H9 (cell line): ENCODE results near the gene ABCA10. TPM values are rescaled to one million over a fixed set of nuclear protein-coding genes. Genes with fewer than 3 reads are reported as not detected.

Experiments used
- DNase-seq: peaks from one replicate; pipeline ENCODE4 v3.0.0-alpha.2; 2017
- H2AFZ ChIP-seq: one replicate; pipeline ENCODE4 v1.6.1; 2013; ENCODE audit warnings: mild to moderate bottlenecking, low read length, control low read depth, moderate library complexity
- H2AK5ac ChIP-seq: 2 replicates; pipeline ENCODE4 v1.6.1; 2013; ENCODE audit warnings: low read length, control low read depth, mixed read lengths; ENCODE audit not compliant: insufficient read length
- H2BK120ac ChIP-seq: one replicate; pipeline ENCODE4 v1.6.1; 2013; ENCODE audit warnings: low read depth, mild to moderate bottlenecking, low read length, control low read depth, inconsistent platforms; ENCODE audit not compliant: poor library complexity, severe bottlenecking
- H2BK12ac ChIP-seq: 2 replicates; pipeline ENCODE4 v1.6.1; 2013; ENCODE audit warnings: low read length, control low read depth, mixed read lengths, low read depth; ENCODE audit not compliant: insufficient read length
- H2BK15ac ChIP-seq: 2 replicates; pipeline ENCODE4 v1.6.1; 2013; ENCODE audit warnings: low read depth, low read length, control low read depth
- H2BK20ac ChIP-seq: one replicate; pipeline ENCODE4 v1.6.1; 2013; ENCODE audit warnings: low read depth, mild to moderate bottlenecking, low read length, control low read depth, inconsistent platforms; ENCODE audit not compliant: poor library complexity, severe bottlenecking
- H2BK5ac ChIP-seq: 2 replicates; pipeline ENCODE4 v1.6.1; 2013; ENCODE audit warnings: low read length, control low read depth, mixed read lengths; ENCODE audit not compliant: insufficient read length
- H3K14ac ChIP-seq: 2 replicates; pipeline ENCODE4 v1.6.1; 2013; ENCODE audit warnings: low read length, control low read depth; ENCODE audit not compliant: insufficient read depth
- H3K18ac ChIP-seq: 2 replicates; pipeline ENCODE4 v1.6.1; 2013; ENCODE audit warnings: low read depth, mild to moderate bottlenecking, mixed read lengths, low read length, control low read depth; ENCODE audit not compliant: insufficient read length
- H3K23ac ChIP-seq: 2 replicates; pipeline ENCODE4 v1.6.1; 2013; ENCODE audit warnings: low read length, control low read depth, mixed read lengths, low read depth; ENCODE audit not compliant: insufficient read length
- H3K23me2 ChIP-seq: 2 replicates; pipeline ENCODE4 v1.6.1; 2013; ENCODE audit warnings: low read depth, mild to moderate bottlenecking, mixed read lengths, low read length, control low read depth; ENCODE audit not compliant: insufficient read length, poor library complexity, severe bottlenecking
- H3K27ac ChIP-seq: 2 replicates; pipeline ENCODE4 v1.5.1; 2013; ENCODE audit warnings: low read length, control low read depth, mixed read lengths, low read depth; ENCODE audit not compliant: insufficient read length
- H3K27me3 ChIP-seq: 2 replicates; pipeline ENCODE4 v1.6.1; 2013; ENCODE audit warnings: low read length, control low read depth, inconsistent platforms; ENCODE audit not compliant: insufficient read depth
- H3K4ac ChIP-seq: 2 replicates; pipeline ENCODE4 v1.6.1; 2013; ENCODE audit warnings: low read depth, mild to moderate bottlenecking, control low read depth, inconsistent platforms, low read length, moderate library complexity
- H3K4me1 ChIP-seq: 2 replicates; pipeline ENCODE4 v1.6.1; 2013; ENCODE audit warnings: low read length, control low read depth, inconsistent platforms; ENCODE audit not compliant: insufficient read depth
- H3K4me2 ChIP-seq: 2 replicates; pipeline ENCODE4 v1.6.1; 2013; ENCODE audit warnings: low read length, control low read depth, mixed read lengths; ENCODE audit not compliant: insufficient read length, insufficient read depth
- H3K56ac ChIP-seq: 2 replicates; pipeline ENCODE4 v1.6.1; 2013; ENCODE audit warnings: low read depth, mild to moderate bottlenecking, mixed read lengths, low read length, control low read depth; ENCODE audit not compliant: insufficient read length
- H3K79me1 ChIP-seq: 2 replicates; pipeline ENCODE4 v1.6.1; 2013; ENCODE audit warnings: low read depth, mild to moderate bottlenecking, moderate library complexity, low read length, control low read depth, inconsistent platforms; ENCODE audit not compliant: insufficient read depth, poor library complexity, severe bottlenecking
- H3K79me2 ChIP-seq: 2 replicates; pipeline ENCODE4 v1.6.1; 2013; ENCODE audit warnings: low read length, control low read depth, inconsistent platforms; ENCODE audit not compliant: insufficient read depth
- H3K9ac ChIP-seq: 2 replicates; pipeline ENCODE4 v1.6.1; 2013; ENCODE audit warnings: low read length, control low read depth, mixed read lengths; ENCODE audit not compliant: insufficient read length; ENCODE audit errors: extremely low read depth
- H3K9me3 ChIP-seq: one replicate; pipeline ENCODE4 v1.6.1; 2013; ENCODE audit warnings: low read depth, low read length, inconsistent platforms; ENCODE audit not compliant: control insufficient read depth
- H3T11ph ChIP-seq: one replicate; pipeline ENCODE4 v1.6.1; 2013; ENCODE audit warnings: mild to moderate bottlenecking, low read length, control low read depth, inconsistent platforms
- H4K20me1 ChIP-seq: one replicate; pipeline ENCODE4 v1.6.1; 2013; ENCODE audit not compliant: control insufficient read depth, insufficient read length, insufficient read depth
- H4K5ac ChIP-seq: 2 replicates; pipeline ENCODE4 v1.6.1; 2013; ENCODE audit warnings: low read depth, mild to moderate bottlenecking, mixed read lengths, low read length, control low read depth; ENCODE audit not compliant: insufficient read length
- H4K8ac ChIP-seq: replicated peaks from 2 replicates; pipeline ENCODE4 v1.6.1; 2013; ENCODE audit warnings: low read length, control low read depth, mixed read lengths, low read depth; ENCODE audit not compliant: insufficient read length
- H4K91ac ChIP-seq: 2 replicates; pipeline ENCODE4 v1.6.1; 2013; ENCODE audit warnings: low read depth, mild to moderate bottlenecking, moderate library complexity, mixed read lengths, low read length, control low read depth; ENCODE audit not compliant: insufficient read length
- H3K27ac Mint-ChIP-seq, 3 experiments: 2 replicates in 2 of 3; 3 replicates in 1 of 3; pipeline ENCODE4 v1.8.0; 2020 to 2021; ENCODE audit warnings: mixed read lengths in 3 of 3, mild to moderate bottlenecking in 1 of 3, moderate library complexity in 1 of 3
- H3K27me3 Mint-ChIP-seq: 2 replicates; pipeline ENCODE4 v1.8.0; 2021; ENCODE audit warnings: low read depth, mild to moderate bottlenecking, moderate library complexity, mixed read lengths
- H3K36me3 Mint-ChIP-seq, 3 experiments: 2 replicates in 2 of 3; 3 replicates in 1 of 3; pipeline ENCODE4 v1.8.0; 2020 to 2021; ENCODE audit warnings: low read depth in 3 of 3, mixed read lengths in 3 of 3; ENCODE audit not compliant: insufficient read depth in 1 of 3
- H3K4me1 Mint-ChIP-seq, 2 experiments: 2 replicates each; pipeline ENCODE4 v1.8.0; 2020; ENCODE audit warnings: mixed read lengths in 2 of 2
- H3K4me3 Mint-ChIP-seq, 2 experiments: 2 replicates in 1 of 2; 3 replicates in 1 of 2; pipeline ENCODE4 v1.8.0; 2020 to 2021; ENCODE audit warnings: mild to moderate bottlenecking in 2 of 2, mixed read lengths in 2 of 2, moderate library complexity in 1 of 2
- H3K9me3 Mint-ChIP-seq, 2 experiments: 2 replicates in 1 of 2; 3 replicates in 1 of 2; pipeline ENCODE4 v1.8.0; 2020; ENCODE audit warnings: mild to moderate bottlenecking in 2 of 2, mixed read lengths in 2 of 2, moderate library complexity in 1 of 2
- WGBS: extraction: QIAGEN DNeasy Blood & Tissue Kit; methylation state at CpG from one replicate; pipeline ENCODE4 v1.1.7; 2013; ENCODE audit warnings: missing lambda C conversion rate, low lambda C conversion rate, mixed read lengths; ENCODE audit not compliant: insufficient read length; ENCODE audit errors: extremely low coverage; 5-methylcytosine and 5-hydroxymethylcytosine counted together
- total RNA-seq: library from RNA; stranded (reverse); gene quantifications from 2 replicates; pipeline ENCODE4 v1.2.1, GENCODE V29; 2021
- TF ChIP-seq, protein P1 (sequence below): fragments of 200-600 bp; sonication (generic); conservative IDR thresholded peaks from 3 replicates; pipeline ENCODE4 v1.8.0; 2021; ENCODE audit warnings: antibody characterized with exemption, mild to moderate bottlenecking

Gene ABCA10
- total RNA-seq, 1 experiment from 2014 or later: not detected

DNA sequence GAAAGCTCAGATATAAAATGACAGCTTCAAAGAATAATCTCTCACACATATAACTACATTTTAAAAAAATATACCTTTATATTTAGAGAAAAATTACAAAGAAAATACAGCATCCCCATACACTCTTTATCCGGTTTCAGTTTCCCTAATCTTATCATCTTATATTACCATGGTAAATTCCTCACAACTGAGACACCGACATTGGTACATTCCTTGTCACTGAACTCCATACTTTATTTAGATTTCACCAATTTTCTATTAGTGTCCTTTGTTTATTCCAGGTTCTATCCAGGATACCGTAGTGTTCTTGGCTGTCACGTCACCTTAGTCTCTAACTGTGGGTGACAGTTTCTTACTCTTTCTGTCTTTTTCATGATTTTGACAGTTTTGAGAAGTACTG, 22.0 kb upstream of the ABCA10 start:
- Histone ChIP-seq H4K20me1 (no peaks in the 10 kb centered on the region), H3K9ac (no peak overlapping the region), H4K91ac (no peak overlapping the region), H3K79me1 (no peaks in the 10 kb centered on the region), H2BK120ac (no peak overlapping the region), H3K27ac (no peak overlapping the region), H3K9me3 (no peaks in the 10 kb centered on the region), H3T11ph (no peak overlapping the region), H2BK5ac (no peak overlapping the region), H4K8ac (no peak overlapping the region), H3K4me2 (no peak overlapping the region), H2BK12ac (no peak overlapping the region), H2BK20ac (no peak overlapping the region), H3K4ac (no peak overlapping the region), H3K14ac (no peak overlapping the region), H3K56ac (no peak overlapping the region), H3K27me3 (no peaks in the 10 kb centered on the region), H3K4me1 (no peaks in the 10 kb centered on the region), H2BK15ac (no peak overlapping the region), H4K5ac (no peak overlapping the region), H2AK5ac (no peak overlapping the region), H3K79me2 (no peaks in the 10 kb centered on the region), H2AFZ (no peak overlapping the region), H3K18ac (no peak overlapping the region), H3K23ac (no peak overlapping the region), H3K23me2 (no peaks in the 10 kb centered on the region)
- H3K27me3 Mint-ChIP-seq: no peaks in the 10 kb centered on the region
- no CpG with 5 or more reads among the region's 4 CpGs for WGBS
- DNase-seq: no peak
- no peaks in the 10 kb centered on the region for H3K9me3 Mint-ChIP-seq
- H3K4me3 Mint-ChIP-seq: no peak overlapping the region
- no peak overlapping the region for H3K27ac Mint-ChIP-seq
- H3K36me3 Mint-ChIP-seq: no peaks in the 10 kb centered on the region
- TF ChIP-seq, protein P1, sequence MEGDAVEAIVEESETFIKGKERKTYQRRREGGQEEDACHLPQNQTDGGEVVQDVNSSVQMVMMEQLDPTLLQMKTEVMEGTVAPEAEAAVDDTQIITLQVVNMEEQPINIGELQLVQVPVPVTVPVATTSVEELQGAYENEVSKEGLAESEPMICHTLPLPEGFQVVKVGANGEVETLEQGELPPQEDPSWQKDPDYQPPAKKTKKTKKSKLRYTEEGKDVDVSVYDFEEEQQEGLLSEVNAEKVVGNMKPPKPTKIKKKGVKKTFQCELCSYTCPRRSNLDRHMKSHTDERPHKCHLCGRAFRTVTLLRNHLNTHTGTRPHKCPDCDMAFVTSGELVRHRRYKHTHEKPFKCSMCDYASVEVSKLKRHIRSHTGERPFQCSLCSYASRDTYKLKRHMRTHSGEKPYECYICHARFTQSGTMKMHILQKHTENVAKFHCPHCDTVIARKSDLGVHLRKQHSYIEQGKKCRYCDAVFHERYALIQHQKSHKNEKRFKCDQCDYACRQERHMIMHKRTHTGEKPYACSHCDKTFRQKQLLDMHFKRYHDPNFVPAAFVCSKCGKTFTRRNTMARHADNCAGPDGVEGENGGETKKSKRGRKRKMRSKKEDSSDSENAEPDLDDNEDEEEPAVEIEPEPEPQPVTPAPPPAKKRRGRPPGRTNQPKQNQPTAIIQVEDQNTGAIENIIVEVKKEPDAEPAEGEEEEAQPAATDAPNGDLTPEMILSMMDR: no peak
- H3K4me1 Mint-ChIP-seq: no peaks in the 10 kb centered on the region
